GM18502 (cell line): ENCODE data around the gene ZNF32.

Experiments used
- ATAC-seq: cut with Tn5 transposase; IDR thresholded peaks from one replicate; pipeline ENCODE4 v1.9.1; 2021; ENCODE audit warnings: mild to moderate bottlenecking; ENCODE audit not compliant: unreplicated experiment, poor library complexity

Gene ZNF32

GRCh38 chr10:43681220-43681619, 32.5 kb upstream of the ZNF32 start:
- ATAC-seq: no peak

GRCh38 chr10:43680035-43680434, 31.4 kb upstream of the ZNF32 start:
- no peak for ATAC-seq

DNA sequence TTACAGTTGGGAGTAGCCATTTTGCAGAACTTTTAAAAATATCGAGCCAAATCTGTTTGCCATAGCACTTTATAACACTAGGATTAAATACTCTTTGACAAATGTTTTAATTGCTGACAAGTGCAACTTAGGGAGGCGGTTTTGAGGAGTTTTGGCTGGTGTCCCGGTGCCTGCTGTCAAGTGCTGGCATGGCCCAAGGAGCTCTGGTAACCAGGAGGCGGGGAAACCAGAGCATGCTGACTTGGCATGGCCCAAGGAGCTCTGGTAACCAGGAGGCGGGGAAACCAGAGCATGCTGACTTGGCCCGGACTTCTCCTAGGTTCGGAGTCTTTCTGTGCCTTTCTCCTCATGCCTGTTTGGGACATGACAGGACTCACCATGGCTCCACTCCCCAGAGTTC, 30.8 kb upstream of the ZNF32 start:
- ATAC-seq: no peak

GRCh38 chr10:43678654-43679053, 30.0 kb upstream of the ZNF32 start:
- no peak for ATAC-seq

DNA sequence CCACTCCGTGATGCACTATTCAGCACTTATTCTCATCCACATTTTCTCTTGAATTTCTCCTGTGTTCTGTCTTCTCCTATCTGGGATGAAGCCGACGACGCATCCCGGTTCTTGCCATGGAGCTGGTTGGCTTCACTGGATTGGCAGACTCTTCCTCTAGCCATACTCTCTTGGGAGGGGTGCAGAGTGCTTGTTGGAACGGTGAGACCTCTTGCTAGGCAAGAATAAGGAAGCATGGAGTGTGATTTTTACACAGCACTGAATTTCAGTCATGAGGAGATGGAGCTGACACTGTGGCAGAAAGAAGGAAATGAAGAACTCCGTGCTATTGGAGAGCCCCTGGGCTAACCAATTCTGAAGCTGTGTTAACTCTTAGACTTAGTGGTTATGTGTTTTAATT, 28.2 kb upstream of the ZNF32 start:
- no peak for ATAC-seq

- no peak for ATAC-seq
Measured at GRCh38 chr10:43676331-43676730, 27.6 kb upstream of the ZNF32 start.

DNA sequence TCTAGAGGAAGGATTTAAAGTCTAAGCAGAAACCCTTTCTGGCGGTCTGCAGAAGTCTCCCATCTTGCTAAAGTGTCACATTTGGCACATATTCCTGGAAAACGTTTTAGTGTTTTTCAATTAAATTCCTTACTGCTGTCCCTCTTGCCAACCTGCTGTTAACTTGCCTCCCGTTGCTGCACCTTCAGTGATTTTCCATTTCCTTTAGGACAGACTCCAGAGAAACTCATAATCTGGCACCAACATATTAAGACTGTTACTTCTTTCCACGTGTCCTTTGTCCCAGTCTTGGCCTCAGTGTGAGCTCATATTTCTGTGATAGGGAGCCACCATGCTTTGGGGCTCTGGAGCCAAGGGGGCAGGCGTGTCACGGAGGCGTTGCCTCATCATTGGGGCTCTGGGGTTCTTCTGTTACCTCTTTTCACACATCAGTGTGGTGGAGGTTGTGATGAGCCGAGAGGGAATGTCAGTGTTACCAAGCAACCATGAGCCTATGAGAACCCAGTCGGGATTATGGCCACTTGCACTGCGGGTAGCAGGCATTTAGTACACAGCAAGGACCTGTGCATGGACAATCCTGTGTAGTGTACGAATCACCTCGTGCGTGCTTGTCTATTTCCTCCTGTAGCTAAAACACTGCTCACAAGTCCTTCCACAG, 26.0 kb upstream of the ZNF32 start:
- no peak for ATAC-seq

DNA sequence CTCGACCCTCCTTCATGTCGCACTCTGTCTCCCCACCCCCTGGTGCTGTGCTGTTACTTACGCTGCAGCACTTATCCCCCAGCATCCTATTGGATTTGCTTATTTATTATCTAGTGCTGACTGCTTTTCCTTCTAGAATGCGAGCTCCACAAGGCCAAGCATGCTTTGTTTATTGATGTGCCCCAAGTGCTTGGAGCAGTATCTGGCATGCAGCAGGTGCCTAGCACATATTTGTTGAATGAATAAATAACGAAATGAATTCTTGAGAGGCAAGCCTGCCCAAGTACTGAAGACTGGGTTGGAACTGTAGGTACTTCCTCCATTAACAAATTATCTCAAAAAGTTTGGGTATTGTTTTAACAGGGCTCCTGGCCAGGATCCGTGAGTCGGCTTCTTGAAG, 24.8 kb upstream of the ZNF32 start:
- no peak for ATAC-seq

DNA sequence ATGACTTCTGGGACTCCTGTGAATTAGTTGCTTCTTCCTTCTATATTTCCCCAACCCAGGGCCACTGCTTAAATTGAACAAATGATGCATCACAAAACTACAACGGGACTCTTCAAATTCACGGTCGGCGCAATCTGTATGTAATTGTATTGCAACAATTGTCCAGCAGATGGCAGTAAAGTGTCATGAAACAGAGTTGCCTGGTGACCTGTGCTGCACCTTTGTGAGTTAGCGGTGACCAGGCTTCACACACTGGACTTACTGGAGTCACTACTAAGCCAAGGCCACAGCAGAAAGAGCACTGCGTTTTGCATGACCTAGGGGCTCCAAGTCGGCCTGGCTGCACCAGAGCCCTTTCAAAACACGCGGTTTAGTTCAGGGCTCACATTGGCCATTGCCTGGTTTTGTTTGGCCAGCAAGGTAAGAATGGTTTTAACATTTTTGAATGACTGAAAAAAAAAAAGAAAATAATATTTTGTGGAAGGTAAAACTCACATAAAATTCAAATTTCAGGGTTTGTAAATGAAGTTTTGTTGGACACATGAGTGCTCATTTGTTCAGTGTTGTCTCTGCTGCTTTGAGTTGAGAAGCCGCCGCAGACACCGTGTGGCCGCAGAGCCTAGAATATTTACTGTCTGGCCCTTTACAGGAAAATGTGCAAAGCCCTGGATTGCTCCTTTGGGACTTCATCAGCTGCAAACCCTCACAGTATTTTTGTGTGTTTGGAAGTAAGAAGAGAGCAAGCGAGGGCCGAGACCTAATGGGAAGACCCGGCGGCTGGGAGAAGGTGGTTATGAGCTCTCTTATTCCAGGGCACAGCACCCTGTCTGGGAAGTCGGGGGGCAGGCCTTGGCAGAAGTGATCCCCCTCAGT, 23.2 kb upstream of the ZNF32 start:
- peak; percentile 83 for ATAC-seq

- no peak for ATAC-seq
Measured at GRCh38 chr10:43669386-43669785, 20.7 kb upstream of the ZNF32 start.

GRCh38 chr10:43667761-43668386, 19.2 kb upstream of the ZNF32 start:
- no peak for ATAC-seq

- no peak for ATAC-seq
Measured at GRCh38 chr10:43667317-43667731, 18.6 kb upstream of the ZNF32 start.

GRCh38 chr10:43666552-43666951, 17.9 kb upstream of the ZNF32 start:
- no peak for ATAC-seq

GRCh38 chr10:43665054-43665453, 16.4 kb upstream of the ZNF32 start:
- no peak for ATAC-seq

DNA sequence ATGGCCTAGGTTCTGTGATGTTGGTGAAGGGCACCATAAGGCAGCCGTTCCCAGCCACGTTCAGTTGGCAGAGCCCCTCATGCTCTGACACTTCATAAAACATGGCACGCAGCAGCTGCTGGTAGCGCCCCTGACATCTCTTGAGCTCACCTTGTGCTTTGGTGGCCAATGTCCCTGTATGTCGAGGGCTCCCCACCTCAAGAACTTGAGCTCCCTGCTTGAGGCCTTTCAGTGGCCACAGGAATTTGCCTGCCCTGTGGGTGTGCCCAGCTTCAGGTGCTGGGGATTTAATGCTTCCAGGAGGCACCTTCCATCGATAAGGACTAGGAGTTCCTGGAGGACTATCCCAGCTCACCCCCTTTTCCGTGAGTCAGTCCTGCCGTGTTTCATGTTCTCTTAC, 9.5 kb upstream of the ZNF32 start:
- ATAC-seq: no peak

DNA sequence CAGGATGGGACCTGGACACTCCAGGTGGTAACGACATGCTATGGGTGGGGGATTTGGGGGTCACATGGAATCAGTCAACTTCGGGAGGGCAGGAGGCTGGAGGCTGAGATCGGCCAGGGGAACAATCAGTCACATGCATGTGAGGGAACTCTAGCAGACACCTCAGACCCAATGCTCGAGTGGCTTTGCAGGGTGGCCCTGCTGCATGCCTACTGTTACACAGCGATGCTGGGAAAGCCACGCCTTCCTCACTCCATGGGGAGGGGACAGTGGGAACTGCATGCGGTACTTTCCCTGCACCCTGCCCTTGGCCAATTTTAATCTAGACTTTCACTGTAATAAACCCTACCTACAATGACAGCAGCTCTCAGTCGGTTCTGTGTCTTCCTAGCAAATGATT, 6.6 kb upstream of the ZNF32 start:
- no peak for ATAC-seq

DNA sequence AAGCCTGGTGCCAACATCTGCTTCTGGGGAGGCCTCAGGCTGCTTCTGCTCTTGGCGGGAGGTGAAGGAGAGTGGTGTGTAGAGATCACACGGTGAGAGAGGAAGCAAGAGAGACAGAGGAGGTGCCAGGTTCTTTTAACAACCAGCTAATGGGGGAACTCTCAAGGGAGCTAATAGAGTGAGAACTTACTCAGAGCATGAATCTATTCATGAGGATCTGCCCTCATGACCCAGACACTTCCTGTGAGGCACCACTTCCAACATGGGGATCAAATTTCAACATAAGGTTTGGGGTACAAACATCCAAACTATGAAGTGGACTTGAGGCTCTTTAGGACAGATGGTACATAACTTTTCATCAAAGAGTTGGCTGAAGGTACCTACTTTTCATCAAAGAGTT, 5.1 kb upstream of the ZNF32 start:
- ATAC-seq: no peak

DNA sequence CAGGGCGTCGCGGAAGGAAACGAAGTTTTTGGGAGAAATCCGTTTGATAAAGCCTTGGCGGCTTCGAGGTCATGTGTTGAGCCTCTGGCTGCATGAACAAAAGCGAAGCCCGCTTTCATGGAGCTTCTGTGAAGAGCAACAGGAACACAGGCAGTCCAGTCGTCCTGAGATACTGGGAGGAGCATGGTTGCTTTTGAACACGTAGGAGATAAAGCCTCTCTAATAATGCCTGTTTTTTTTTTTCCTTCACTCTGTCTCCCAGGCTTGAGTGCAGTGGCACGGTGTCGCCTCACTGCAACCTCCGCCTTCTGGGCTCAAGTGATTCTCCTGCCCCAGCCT, 473 bp upstream of the ZNF32 start:
- peak; percentile 1 for ATAC-seq

GRCh38 chr10:43648095-43648397, 635 bp downstream of the ZNF32 start:
- no peak for ATAC-seq

DNA sequence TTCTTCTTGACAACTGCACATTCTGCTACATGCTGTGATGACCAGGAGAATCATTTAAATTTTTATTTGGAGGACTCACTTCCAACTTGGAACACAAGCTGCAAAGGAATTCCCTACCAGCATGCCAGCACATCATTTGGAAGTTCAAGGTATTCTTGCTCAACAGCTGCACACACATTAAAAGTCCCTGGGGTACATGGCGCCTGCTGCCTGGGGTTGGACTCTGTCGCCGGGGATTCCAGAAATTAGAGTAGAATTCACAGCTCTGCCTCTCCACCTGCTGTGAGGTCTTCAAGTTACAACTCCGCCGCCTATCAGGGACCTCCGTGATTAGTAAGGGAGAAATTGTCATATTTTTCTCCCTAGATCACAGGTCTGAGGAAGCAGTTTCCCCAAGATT, 1.1 kb downstream of the ZNF32 start:
- no peak for ATAC-seq

- no peak for ATAC-seq
Measured at GRCh38 chr10:43645866-43646265, 2.8 kb downstream of the ZNF32 start.

DNA sequence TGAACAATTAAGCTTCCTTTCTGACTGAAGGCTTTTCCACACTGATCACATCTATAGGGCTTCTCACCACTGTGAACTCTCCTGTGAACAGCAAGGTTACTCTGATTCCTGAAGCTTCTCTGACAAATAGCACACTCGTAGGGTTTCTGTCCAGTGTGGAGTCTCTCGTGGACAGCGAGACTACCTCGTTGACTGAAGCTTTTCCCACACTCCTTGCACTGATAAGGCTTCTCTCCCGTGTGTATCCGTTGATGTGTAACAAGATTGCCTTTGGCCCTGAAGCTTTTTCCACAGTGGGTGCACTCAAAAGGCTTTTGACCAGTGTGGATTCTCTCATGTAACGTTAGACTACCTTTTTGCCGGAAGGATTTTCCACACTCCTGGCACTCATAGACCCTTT, 4.4 kb downstream of the ZNF32 start:
- no peak for ATAC-seq
